ENCODE data around the gene DDB1. TPM values are rescaled to one million over a fixed set of nuclear protein-coding genes. Genes with fewer than 3 reads are reported as not detected.
A peak's percentile ranks its signal among the peaks of the same experiment; 100 is the strongest.

The DDB1 gene
- total and polyA plus RNA-seq, 2 of the 13 experiments (the other 11 are each of a cell fraction or from before 2014, with no cell fraction given): 217 to 266 TPM

- TF ChIP-seq SOX13 (IDR thresholded peaks at IDR 0.05) (no peak), SOX13 (CRISPR knock-in tag; conservative IDR thresholded peaks at IDR 0.05 in 1 of 2, IDR thresholded peaks at IDR 0.05 in 1 of 2) (peak in 1 of 2 experiments; percentile 55; a peak in 2 of 4 replicates), TFAP4 (IDR thresholded peaks at IDR 0.05; ENCODE audit: borderline replicate concordance, low read depth) (peak; percentile 72; the same call in 1 of the 2 replicates), CEBPG (CRISPR knock-in tag; IDR thresholded peaks at IDR 0.05) (no peak), LBX2 (CRISPR knock-in tag; IDR thresholded peaks at IDR 0.05; ENCODE audit: borderline replicate concordance) (no peak), NR2F1 (CRISPR knock-in tag; IDR thresholded peaks at IDR 0.05) (peak in 1 of 2 experiments; percentile 62; a peak in 1 of 4 replicates), TFDP1 (CRISPR knock-in tag; IDR thresholded peaks at IDR 0.05; ENCODE audit: borderline replicate concordance) (peak; percentile 91; the same call in 1 of the 2 replicates), KDM5B (CRISPR knock-in tag; IDR thresholded peaks at IDR 0.05; ENCODE audit: borderline replicate concordance) (no peak; the same call in 1 of the 2 replicates), KLF12 (CRISPR knock-in tag; IDR thresholded peaks at IDR 0.05; ENCODE audit: borderline replicate concordance) (peak; percentile 72; the same call in 1 of the 2 replicates), ERF (CRISPR knock-in tag; IDR thresholded peaks at IDR 0.05) (peak; percentile 56; the same call in 1 of the 2 replicates), ZNF124 (CRISPR knock-in tag; IDR thresholded peaks at IDR 0.05) (no peak), ARNTL (CRISPR knock-in tag; IDR thresholded peaks at IDR 0.05) (peak; percentile 63; the same call in 1 of the 2 replicates), E2F2 (CRISPR knock-in tag; IDR thresholded peaks at IDR 0.05; ENCODE audit: borderline replicate concordance) (peak; percentile 51; the same call in 1 of the 2 replicates), ZNF235 (CRISPR knock-in tag; IDR thresholded peaks at IDR 0.05; ENCODE audit: borderline replicate concordance) (no peak), E2F5 (CRISPR knock-in tag; conservative IDR thresholded peaks at IDR 0.05) (0 out of 2 replicates have a peak, but pooled peaks have one; percentile 46), ZFYVE20 (CRISPR knock-in tag; IDR thresholded peaks at IDR 0.05; ENCODE audit: borderline replicate concordance, low read depth) (no peak), NR3C1 (CRISPR knock-in tag; IDR thresholded peaks at IDR 0.05) (no peak), XBP1 (CRISPR knock-in tag; IDR thresholded peaks at IDR 0.05) (0 out of 2 replicates have a peak, but pooled peaks have one; percentile 55), PRPF4 (IDR thresholded peaks at IDR 0.05; ENCODE audit: low read depth, low read length, poor library complexity, severe bottlenecking) (no peak), ZNF441 (CRISPR knock-in tag; IDR thresholded peaks at IDR 0.05; ENCODE audit: borderline replicate concordance) (peak; percentile 43; the same call in 1 of the 2 replicates), RBM22 (optimal IDR thresholded peaks at IDR 0.05; ENCODE audit: low read length) (peak; percentile 39), ZNF740 (CRISPR knock-in tag; IDR thresholded peaks at IDR 0.05) (0 out of 2 replicates have a peak, but pooled peaks have one; percentile 16)
These were observed 65.5 kb downstream of the DDB1 start (continued) for GRCh38 chr11:61267437-61267841.
